Thyroid gland (tissue), 4 donors: ENCODE data around the gene ROCK2. TPM values are rescaled to one million over a fixed set of nuclear protein-coding genes. Genes with fewer than 3 reads are reported as not detected.

Experiments
- DNase-seq, 2 donors: peaks; one replicate each; pipeline ENCODE4 v3.0.0-alpha.2; 2019
- H3K27ac ChIP-seq, 3 donors: fragments of 200-600 bp; sonication (generic); 1 replicate in 2 of 3; 2 replicates in 1 of 3; pipeline ENCODE4 v1.5.1; 2016 to 2019; ENCODE audit warnings: mild to moderate bottlenecking in 1 of 3, moderate library complexity in 1 of 3
- H3K27me3 ChIP-seq: fragments of 200-600 bp; sonication (generic); one replicate; pipeline ENCODE4 v1.5.1; 2019
- H3K36me3 ChIP-seq, 2 donors: fragments of 200-600 bp; sonication (generic); one replicate each; pipeline ENCODE4 v1.5.1; 2016 to 2019
- H3K4me1 ChIP-seq, 2 donors: fragments of 200-600 bp; sonication (generic); one replicate each; pipeline ENCODE4 v1.5.1; 2017 to 2019
- H3K4me3 ChIP-seq, 3 donors: fragments of 200-600 bp; sonication (generic); replicated peaks in 1 of 3; 1 replicate in 2 of 3; 2 replicates in 1 of 3; pipeline ENCODE4 v1.5.1; 2016; ENCODE audit warnings: mild to moderate bottlenecking in 1 of 3
- H3K9me3 ChIP-seq: fragments of 200-600 bp; sonication (generic); one replicate; pipeline ENCODE4 v1.5.1; 2017
- CTCF ChIP-seq, 6 experiments: fragments of 200-600 bp in 3 of 6; fragments of 450-650 bp in 3 of 6; sonication (generic) in 3 of 6; IDR thresholded peaks; one replicate each; pipeline ENCODE4 v1.5.1; 2016 to 2019; ENCODE audit warnings: antibody characterized with exemption in 6 of 6, mild to moderate bottlenecking in 2 of 6, inconsistent platforms in 1 of 6, moderate library complexity in 1 of 6
- POLR2A ChIP-seq, 2 donors: fragments of 450-650 bp; IDR thresholded peaks; one replicate each; pipeline ENCODE4 v1.6.1; 2017; ENCODE audit warnings: antibody characterized with exemption in 2 of 2, mild to moderate bottlenecking in 2 of 2, moderate library complexity in 1 of 2
- WGBS, 2 donors: methylation state at CpG; one replicate each; pipeline ENCODE4 v1.1.5; 2017; 5-methylcytosine and 5-hydroxymethylcytosine counted together
- intact Hi-C: fragments of 100-400 bp; cut with DNase I; formaldehyde crosslinking; loops from one replicate; pipeline ENCODE4 v1.15.1; 2023
- total RNA-seq, 4 donors: library from RNA; depleted of rRNA; stranded (reverse); fragments of >200 nt; gene quantifications; one replicate each; pipeline ENCODE4 v1.2.3, GENCODE V29; 2016

ROCK2 gene
- total RNA-seq, 4 donors from 2014 or later, result 37.3 to 47.5 (median 42.1) TPM

DNA sequence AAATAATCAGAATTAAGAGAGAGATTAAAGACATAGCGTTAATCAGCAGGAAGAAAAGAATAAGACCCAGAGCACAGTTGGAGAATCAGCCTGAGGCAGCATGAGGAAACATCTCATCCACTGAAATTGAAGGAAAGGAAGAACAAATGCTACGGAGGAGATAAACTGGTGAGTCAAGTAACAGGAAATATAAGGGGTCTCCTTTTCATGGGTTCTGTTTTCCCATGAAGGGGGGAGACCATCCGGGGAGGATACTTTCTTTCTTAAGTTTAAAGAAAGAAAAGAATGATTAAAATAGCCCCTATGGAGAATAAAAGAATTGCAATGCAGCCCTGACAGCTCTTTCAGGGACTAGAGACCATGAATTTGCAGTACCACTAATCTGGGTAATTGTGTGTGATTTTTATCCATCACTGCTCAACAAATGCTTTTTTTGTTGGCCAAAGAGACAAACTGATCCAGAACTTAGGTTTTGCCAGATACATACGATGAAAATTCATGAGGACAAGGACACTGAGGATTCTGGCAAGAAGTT lies 17.7 kb downstream of the ROCK2 start:
- no peaks in the 10 kb centered on the region for H3K27me3 ChIP-seq
- H3K4me1 ChIP-seq, result no peaks in the 10 kb centered on the region
- H3K4me3 ChIP-seq, result no peak overlapping the region
- intact Hi-C loops, result no loop called here
- H3K36me3 ChIP-seq, result no peaks in the 10 kb centered on the region
- 64 to 71% methylated on average over 4 of the region's 4 CpGs for WGBS, 2 donors
- H3K9me3 ChIP-seq, result no peaks in the 10 kb centered on the region
- DNase-seq, result no peak
- TF ChIP-seq CTCF (IDR thresholded peaks at IDR 0.05) (no peak), POLR2A (IDR thresholded peaks at IDR 0.05) (no peak)
- H3K27ac ChIP-seq, result no peak overlapping the region

GRCh38 chr2:11325961-11326676 lies 18.3 kb downstream of the ROCK2 start:
- no peaks in the 10 kb centered on the region for H3K4me1 ChIP-seq
- H3K27ac ChIP-seq, result no peak overlapping the region
- H3K27me3 ChIP-seq, result no peaks in the 10 kb centered on the region
- intact Hi-C loops, result no loop called here
- 75 to 79% methylated on average over 4 of the region's 4 CpGs for WGBS, 2 donors
- no peaks in the 10 kb centered on the region for H3K36me3 ChIP-seq
- TF ChIP-seq CTCF (IDR thresholded peaks at IDR 0.05), result no peak
- no peak for TF ChIP-seq POLR2A (IDR thresholded peaks at IDR 0.05)
- no peak for DNase-seq
- no peak overlapping the region for H3K4me3 ChIP-seq
- H3K9me3 ChIP-seq, result no peaks in the 10 kb centered on the region

DNA sequence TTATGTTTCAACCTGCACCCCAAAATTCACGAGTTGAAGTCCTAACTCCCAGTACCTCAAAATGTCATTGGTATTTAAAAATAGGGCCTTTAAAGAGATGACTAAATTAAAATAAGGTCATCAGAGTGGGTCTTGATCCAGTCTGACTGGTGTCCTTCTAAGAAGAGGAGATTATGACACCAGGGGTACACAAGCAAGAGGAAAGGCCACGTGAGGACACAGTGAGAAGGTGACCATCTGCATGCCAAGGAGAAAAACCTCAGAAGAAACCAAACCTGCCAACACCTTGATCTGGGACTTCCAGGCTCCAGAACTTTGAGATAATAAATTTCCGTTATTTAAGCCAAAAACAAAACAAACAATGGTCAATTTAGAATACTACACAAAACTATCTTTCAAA lies 22.6 kb downstream of the ROCK2 start:
- H3K36me3 ChIP-seq, result no peaks in the 10 kb centered on the region
- TF ChIP-seq POLR2A (IDR thresholded peaks at IDR 0.05), result no peak
- no peak for TF ChIP-seq CTCF (IDR thresholded peaks at IDR 0.05)
- WGBS, 2 donors, result 88 to 92% methylated on average over 3 of the region's 3 CpGs
- intact Hi-C loops, result no loop called here
- H3K27me3 ChIP-seq, result no peaks in the 10 kb centered on the region
- no peak for DNase-seq
- no peaks in the 10 kb centered on the region for H3K9me3 ChIP-seq
- H3K4me1 ChIP-seq, result peaks cover 10 to 12% of the 10 kb centered on the region in 2 donors
- H3K27ac ChIP-seq, result no peak overlapping the region
- H3K4me3 ChIP-seq, result no peak overlapping the region

GRCh38 chr2:11320698-11321492 lies 23.5 kb downstream of the ROCK2 start:
- Histone ChIP-seq H3K27me3 (no peaks in the 10 kb centered on the region), H3K9me3 (no peaks in the 10 kb centered on the region), H3K27ac (no peak overlapping the region), H3K36me3 (no peaks in the 10 kb centered on the region), H3K4me3 (no peak overlapping the region), H3K4me1 (peaks cover 12% of the 10 kb centered on the region in 2 donors)
- DNase-seq, result no peak
- 95 to 96% methylated on average over 17 of the region's 17 CpGs for WGBS, 2 donors
- intact Hi-C loops, result no loop called here
- TF ChIP-seq CTCF (IDR thresholded peaks at IDR 0.05), result no peak
- TF ChIP-seq POLR2A (IDR thresholded peaks at IDR 0.05), result no peak

DNA sequence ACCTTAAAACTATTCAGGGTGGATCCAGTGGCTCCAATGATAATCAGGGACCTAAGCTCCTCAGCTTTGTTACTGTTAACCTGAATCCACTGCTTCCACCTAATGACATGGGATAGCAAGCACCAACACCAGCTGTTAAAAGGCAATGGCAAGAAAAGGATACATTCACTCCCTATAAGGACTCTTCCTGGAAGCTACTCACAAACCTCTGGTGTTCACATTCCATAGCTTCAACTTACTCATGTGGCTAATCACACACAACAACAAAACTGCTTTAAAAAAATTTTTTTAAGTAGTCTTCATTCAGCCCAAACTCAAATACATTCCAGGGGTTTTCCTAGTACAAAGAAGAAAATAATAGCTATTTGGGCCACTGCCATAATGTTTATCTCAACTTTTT lies 24.5 kb downstream of the ROCK2 start:
- intact Hi-C loops, result no loop called here
- DNase-seq, result no peak
- Histone ChIP-seq H3K27ac (no peak overlapping the region), H3K4me3 (no peak overlapping the region), H3K27me3 (no peaks in the 10 kb centered on the region), H3K4me1 (peaks cover 12% of the 10 kb centered on the region in 2 donors), H3K9me3 (no peaks in the 10 kb centered on the region), H3K36me3 (no peaks in the 10 kb centered on the region)
- TF ChIP-seq CTCF (IDR thresholded peaks at IDR 0.05) (no peak), POLR2A (IDR thresholded peaks at IDR 0.05) (no peak)
